Activated CD4-positive, alpha-beta T cell treated with anti-CD3 and anti-CD28 coated beads, Interleukin-2, Interleukin-6, amounts not matched to agents 100 ng/mL and 50 ng/mL, durations not matched to agents 16 hours and 8 hours (primary cell): ENCODE results near the gene LIPC.
A peak's percentile ranks its signal among the peaks of the same experiment; 100 is the strongest.

Source experiments
- DNase-seq: peaks from one replicate; pipeline ENCODE4 v3.0.0-alpha.2; 2020

Gene LIPC

DNA sequence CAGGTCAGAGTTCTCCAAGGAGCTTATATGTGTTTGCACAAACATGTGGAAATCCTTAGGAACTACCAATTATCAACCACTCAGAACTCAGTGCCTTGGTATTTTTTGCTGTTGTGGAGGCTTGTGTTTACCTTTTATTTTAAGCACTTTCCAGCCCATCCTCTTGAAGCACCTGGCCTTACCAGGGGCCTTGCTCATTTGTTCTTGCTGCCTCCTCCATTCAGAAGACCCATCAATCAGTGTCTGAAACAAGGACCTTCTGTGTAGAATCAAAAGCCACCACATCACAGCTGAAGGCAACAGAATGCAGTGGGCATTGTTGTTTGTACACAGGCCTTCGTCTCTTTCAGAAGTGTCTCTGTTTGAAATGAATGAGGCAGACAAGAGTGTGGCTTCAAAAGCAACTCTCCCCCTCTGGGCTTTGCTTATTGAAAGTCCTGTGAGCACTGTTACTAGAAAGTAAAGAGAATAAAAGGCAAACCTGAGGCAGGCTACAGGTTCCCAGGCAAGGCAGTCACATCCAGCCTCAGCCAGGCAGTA is 24.5 kb upstream of the LIPC start:
- DNase-seq = no peak

DNA sequence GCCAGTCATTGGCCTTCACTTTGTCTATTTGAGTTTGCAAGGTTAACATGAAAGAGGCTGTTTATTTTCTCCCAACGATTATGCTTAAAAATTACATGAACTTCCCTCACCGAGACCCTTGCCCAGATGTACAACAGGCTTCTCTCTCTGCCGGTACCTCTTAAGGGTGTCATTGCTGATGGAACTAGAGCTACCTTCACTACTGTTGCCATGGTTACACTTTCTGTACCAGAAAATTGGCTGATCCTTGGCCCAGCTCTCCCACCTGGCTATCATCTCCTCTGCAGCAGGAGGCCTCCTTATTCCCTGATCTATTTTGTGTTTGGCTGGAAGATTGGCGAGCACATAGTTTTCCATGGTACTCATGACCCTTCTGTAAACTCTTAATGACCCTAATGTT is 24.0 kb upstream of the LIPC start:
- no peak for DNase-seq

DNA sequence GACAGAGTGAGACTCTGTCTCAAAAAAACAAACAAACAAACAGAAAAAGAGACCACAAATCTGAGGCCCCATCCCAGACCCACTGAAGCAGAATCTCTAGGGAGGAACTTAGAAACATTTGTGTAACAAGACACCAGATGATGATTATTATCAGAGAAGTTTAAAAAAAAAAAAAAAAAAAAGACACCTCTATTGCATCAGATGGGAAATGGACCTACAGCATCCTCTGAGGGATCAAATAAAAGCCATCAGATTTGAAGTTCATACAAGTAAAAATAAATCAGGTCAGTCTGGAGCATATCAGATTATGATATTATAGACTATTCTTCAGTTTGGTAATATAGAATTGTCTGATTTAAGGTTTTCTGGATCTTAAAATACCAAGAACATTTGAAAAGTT is 21.9 kb upstream of the LIPC start:
- DNase-seq = no peak

DNA sequence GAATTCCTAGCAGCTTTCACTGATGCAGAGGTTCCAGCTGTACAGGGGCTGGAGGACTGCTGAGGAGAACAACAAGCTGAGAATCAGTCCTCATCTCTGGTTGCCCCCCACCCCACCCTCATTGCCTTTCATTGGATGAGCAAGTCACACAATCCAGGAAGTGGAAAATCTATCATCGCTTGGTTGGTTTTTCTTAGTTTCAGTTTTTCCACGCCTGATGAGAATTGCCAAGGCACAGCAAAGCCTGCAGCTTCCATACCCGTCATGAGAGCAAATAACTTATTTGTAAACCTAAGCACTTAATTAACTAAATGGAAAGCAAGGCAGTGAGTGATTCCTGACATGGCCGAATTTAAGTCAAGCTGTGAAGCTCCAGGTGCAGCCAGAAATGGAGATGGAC is 21.4 kb upstream of the LIPC start:
- DNase-seq = peak; percentile 30

DNA sequence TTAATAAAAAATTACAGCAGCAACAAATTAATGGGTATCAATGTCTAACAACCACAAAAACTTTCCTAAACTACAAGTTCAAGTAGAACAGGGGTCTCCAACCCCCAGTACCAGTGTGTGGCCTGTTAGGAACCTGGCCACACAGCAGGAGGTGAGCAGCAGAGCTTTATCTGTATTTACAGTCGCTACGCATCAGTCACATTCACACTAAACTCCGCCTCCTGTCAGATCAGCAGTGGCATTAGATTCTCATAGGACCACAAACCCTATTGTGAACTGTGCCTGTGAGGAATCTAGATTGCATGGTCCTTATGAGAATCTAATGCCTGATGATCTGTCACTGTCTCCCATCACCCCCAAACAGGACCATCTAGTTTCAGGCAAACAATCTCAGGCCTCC is 18.5 kb upstream of the LIPC start:
- no peak for DNase-seq

DNA sequence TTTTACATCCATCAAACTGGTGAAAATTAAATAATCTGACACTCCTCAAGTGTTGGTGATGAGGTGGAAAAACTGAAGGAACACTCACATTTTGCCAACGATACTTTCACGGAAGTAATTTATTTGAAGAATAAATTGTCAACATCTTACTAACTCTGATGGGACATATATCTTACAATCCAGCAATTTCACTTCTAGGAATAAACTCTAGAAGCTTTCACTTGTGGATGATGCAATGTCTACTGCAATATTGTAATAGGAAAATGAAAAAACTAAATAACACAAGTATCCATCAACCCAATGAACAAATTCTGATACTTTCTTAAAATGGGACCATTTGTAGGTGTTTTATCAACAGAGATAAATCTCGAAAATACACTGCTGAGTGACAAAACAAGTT is 16.2 kb upstream of the LIPC start:
- DNase-seq = no peak

DNA sequence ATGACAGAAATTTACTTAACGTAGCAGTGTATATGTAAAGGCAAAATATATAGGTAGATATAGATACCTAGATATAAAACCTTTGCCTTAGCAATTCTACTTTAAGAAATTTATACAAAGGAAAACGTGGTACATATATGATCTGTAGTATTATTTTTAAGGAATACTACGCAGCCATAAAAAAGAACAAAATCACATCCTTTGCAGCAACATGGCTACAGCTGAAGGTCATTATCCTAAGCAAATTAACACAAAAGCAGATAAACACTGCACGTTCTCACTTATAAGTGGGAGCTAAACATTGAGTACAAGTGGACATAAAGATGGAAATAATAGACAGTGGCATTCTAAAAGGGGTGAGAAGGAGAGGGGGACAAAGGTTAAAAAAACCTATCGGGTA is 14.8 kb upstream of the LIPC start:
- DNase-seq = no peak

DNA sequence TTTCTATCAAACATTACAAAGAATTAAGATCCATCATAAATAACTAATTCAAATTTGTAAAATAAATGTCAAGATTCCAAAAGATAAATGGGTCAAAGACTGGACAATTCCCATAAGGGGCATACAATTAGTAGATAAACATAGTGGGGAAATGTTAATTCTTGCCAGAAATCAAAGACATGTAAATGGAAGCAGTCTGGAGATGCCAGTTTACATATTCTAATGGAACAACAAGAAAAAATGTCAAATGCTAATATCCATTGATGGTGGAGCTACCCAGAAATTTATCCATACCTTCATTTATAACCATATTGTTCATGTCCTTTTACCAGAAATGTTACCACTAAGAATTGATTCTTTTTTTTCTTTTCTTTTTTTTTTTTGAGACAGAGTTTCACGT is 13.7 kb upstream of the LIPC start:
- no peak for DNase-seq

DNA sequence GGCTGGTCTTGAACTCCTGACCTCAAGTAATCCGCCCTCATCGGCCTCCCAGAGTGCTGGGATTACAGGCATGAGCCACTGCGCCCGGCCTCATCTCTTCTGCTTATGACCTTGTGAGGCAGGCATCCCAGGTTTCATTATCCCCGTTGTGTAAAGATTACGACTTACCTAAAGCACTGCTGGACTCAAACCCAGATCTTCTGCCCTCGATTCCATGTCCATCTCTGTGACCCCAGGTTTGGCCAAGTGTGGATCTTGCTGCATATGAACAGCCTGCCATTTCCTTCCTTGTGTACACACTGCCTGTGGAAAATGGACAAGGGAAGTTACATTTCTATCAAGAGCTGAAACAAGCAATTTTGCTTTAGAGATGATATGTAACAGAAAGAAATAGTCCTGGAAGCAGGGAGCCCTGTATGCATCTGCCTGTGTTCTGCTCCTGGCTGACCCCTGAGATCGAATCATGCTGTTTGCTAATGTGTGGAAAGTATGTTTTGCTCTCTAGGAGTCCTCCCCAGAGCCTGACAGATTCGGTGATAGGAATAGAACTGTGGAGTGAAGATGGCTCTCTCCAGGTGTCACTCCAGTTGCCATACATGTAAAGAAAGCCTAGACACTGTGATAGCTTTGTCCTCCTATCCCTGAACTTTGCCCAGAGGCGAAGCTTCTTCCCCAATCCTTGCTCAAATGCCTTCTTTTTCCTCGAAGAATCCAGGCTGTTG is 11.8 kb upstream of the LIPC start:
- DNase-seq = no peak

DNA sequence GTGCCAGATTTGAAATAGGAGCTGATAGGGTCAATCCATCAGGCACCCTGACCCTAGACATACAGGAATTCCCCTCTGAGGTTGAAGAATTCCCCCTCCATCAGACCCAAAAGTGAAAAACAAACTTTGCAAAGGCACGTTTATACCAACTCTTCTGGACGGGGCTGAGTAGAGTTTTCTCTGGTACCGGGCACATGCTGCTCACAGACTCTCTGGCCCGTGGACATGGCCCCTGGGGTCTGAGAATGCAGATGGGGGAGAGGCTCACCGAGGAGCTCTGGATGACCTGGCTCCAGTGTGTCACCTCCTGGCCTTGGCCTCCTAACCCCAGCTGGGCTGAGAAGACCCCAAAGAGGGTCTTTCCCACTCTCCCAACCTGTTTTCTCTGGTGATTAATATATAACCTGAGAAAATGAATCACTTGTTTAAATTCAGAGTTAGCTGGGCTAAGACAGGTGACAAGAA is 11.2 kb upstream of the LIPC start:
- DNase-seq = no peak

DNA sequence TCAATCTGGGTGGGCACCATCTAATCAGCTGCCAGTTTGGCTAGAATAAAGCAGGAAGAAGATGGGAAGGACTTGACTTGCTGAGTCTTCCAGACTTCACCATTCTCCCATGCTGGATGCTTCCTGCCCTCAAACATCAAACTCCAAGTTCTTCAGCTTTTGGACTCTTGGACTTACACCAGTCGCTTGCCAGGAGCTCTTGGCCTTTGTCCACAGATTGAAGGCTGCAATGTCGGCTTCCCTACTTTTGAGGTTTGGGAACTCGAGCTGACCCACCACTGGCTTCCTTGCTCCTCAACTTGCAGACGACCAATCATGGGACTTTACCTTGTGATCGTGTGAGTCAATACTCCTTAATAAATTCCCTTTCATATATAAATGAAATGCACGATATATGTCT is 8.6 kb upstream of the LIPC start:
- no peak for DNase-seq

DNA sequence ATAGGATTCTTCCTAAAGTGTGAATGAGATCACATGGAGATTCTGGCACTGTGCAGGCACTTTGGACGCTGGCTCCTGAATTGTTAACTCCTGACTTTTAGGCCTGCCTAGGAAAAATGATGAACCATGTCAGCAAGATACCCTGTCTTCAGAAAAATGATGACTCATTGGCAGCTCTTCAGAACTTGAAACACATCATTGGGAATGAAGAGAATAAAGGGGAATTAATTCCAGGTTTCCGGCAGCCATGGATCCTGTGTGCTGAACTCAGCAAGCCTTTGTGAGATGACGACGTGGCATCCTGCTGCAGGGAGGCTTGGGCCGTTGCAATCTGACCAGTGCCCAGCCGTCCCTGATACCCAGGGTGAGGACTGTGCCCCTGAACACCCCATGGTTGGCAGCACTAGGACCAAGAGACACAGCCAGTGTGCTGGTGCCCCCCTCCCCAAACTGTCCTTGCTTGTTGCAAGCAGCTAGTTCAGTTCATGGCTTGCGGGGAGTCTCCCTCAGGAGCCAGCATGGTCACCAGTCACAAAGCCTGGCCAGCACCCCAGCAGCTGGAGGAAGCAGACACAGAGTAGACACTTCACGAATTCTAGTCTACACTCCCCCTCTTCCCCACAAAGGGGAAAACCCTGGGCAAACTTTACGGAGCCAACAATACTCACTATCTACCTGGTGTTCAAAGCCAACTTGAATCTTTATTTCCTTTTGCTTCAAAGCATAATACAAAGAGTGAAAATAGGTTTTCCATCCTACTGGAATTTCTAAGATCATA is 7.8 kb upstream of the LIPC start:
- no peak for DNase-seq

DNA sequence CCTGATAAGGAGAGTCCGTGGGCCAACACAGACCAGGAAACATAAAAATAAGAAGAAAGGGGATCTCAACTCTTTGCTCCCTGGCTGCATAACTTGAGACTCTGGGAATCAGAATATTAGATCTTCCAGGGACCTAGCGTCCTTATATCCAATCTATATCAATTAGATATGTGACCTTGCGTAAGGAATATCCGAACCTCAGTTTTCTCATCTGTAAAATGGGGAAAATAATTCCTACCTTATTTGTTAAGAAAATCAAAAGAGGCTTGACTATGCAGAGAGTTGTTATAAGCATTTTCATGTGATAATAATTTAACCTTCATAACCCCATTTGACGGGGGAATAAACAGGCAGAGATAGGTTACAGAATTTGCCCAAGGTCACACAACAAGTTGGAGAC is 7.1 kb upstream of the LIPC start:
- no peak for DNase-seq

DNA sequence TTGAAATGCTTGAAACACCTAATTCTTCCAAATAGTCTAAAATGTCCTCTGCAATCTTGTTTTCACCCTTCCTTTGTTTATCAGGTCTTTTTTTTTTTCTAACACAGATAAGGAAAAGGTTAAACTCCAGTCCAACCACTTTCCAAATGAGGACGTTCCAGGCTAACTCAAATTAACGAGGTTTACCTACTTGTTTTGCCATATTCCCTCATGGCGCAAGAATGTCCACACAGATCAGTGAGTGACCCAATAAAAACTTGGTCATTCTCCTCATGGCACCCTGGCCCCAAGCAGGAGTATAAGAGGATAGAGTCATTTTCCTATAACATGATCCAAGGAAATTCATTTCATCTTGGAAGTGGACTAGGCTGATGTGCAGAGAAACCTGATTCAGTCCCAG is 6.6 kb upstream of the LIPC start:
- no peak for DNase-seq

DNA sequence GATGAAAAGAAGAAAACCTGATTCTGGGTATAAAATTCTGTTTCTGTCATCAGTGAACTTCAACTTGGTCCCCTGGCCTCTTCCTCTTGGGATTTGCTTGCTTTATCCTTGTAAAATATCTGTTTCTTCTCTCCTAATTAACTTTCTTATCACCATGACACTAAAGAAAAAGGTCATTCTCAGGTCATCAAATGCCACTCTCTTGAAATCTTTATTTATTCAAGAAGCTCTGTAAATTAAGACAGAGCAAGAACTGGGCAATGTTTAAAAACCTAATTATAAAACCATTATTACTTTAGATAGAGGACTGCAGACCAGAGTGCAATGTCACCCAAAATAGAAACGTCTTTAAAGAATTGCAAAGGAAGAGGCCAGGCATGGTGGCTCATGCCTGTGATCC is 6.0 kb upstream of the LIPC start:
- no peak for DNase-seq

DNA sequence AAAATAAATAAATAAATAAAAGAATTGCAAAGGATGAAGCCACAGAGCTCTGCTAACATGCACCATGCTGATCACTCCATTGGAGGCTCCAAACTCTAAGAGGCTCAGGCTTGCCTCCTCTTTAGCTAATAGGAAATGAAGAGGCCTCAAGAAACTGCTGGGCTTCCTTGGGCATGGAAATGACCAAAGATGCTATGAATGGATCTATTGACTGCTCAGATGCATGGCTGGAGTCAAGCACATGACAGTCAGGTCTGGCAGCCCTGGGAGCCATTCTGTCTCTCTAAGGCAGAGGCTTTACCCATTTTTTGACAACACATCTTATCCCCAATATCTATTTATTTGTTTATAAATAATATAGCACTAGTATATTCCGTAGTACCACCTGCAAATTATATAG is 5.3 kb upstream of the LIPC start:
- no peak for DNase-seq

DNA sequence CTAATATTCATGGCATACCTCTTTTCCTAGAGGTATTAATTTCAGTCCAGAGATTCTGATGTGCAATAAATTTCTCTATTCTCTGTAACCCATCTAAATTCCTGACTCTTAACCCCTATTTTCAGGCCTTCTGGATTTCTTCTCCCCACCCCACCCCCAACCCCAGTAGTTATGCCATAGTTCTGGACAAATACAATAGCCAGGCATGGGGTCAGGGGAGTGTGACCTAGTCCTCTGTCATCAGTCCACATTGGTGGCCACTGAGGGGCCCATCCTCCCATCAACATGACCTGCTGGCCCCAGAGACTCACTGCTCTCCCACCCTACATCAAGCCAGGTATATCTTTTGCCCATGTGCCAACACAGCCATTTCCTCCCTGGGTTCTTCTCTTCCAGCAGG is 3.8 kb upstream of the LIPC start:
- no peak for DNase-seq

DNA sequence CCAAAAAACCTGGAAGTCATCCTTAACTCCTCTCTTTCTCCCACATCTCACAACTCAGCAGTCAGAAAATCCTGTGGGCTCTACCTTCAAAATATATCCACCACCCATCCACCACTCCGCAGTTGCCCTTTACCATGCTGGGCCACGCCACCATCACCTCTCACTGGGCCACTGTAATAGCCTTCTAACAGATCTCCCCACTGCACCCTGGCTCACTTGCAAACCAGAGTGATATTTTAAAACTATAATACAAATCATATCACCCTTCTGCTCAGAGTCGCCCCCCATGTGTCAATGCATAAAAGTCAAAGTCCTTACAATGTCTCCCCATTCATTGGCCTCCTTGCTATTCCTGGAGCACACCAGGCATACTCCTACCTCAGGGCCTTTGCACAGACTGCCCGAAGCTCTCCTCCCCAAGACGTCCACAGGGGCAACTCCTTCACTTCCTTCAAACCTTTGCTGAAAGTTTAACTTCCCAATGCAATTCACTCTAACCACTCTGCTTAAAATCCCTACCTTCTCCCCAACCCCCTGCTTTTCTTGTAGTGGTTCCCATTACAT is 1.5 kb upstream of the LIPC start:
- DNase-seq = no peak

DNA sequence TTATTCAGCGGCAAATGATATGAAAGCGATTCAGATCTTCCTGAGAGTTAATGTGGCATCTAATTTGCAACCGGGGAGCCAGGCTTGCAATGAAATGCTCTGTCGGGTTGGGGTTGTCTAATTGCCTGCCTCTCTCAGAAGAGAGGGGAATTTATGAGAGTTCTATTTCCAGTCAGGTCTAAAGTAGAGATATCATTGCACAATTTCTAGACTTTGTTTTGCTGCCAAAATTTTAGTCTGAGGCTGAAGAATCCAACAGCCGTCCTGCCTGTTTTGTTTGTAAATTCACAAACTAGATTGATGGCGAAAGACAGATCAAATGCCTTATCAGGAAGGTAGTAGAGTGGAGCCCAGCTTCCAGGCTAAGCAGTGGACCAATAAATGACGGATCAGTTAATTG is 610 bp downstream of the LIPC start:
- DNase-seq = no peak

DNA sequence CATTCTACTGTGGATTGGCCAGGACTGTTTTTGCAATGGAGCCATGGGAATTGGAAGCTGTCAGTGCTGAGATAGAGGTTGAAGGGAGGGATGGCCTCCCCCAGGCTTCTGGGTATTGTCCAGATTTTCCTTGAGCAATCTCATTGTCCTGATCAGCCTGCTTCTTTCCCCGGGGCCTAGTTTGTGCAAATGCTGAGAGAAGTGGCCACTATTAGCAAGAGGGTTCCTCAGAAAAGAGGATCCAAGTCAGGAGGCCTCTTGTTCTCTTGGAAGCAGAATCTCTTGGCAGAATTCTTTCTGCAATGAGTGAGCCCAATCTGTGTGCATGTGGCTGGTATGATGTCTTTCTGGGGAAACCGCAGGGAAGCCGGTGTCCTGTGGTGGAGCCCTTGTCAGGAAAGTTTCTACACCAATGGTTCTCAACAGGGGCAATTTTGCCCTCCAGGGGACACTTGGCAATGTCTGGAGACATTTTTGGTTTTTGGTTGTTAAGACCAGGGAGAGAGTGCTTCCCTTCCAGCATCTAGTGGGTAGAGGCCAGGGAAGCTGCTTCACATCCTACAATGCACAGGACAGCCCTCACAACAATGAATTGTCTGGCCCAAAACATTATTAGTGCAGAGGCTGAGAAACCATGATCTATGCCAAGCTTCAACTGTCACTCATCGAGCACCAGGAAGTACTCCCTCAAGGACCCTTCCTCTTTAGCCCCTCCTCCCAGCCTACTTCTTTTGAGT is 2.0 kb downstream of the LIPC start:
- no peak for DNase-seq

DNA sequence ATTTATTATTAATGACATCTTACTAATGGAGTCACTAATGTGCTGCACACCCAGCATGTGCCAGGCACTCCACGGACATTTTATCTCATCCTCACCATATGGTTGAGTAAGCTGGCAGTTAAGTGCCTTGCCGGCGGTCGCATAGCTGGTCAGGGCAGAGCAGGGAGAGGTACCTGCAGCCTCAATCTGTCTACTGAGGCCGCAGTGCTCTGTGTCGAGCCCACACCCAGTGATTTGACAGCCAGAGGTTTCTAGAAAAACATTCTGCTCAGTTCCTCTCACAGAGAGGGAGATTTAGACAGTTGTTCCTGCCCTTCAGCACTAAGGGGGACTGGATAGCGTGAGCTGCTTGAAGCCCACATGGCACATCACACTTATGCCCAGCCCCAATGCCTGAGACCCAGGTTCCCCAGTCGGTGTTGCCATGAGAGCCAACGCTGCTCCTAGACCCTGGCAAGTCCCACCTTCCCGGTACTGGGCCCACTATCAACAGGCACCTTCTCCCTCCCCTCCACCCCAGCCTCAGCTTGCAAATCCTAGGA is 2.6 kb downstream of the LIPC start:
- no peak for DNase-seq

DNA sequence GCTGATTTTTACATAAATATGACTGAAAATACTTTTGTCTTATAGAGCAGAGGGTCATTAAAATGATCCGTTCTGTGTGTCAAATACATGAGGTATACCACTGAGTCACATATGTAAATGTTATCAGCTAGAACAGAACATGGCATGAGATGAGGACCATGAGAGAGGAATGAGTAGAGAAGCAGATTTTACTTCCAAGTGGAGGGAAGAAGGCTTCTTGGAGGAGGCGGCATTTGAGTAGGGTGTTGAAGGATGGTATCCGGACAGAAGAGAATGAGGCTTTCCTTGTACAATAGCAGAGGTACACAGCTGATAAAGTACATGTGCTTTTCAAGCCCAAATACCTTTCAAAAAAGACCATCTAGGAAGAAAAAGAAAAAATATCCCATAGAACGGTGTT is 4.8 kb downstream of the LIPC start:
- no peak for DNase-seq

DNA sequence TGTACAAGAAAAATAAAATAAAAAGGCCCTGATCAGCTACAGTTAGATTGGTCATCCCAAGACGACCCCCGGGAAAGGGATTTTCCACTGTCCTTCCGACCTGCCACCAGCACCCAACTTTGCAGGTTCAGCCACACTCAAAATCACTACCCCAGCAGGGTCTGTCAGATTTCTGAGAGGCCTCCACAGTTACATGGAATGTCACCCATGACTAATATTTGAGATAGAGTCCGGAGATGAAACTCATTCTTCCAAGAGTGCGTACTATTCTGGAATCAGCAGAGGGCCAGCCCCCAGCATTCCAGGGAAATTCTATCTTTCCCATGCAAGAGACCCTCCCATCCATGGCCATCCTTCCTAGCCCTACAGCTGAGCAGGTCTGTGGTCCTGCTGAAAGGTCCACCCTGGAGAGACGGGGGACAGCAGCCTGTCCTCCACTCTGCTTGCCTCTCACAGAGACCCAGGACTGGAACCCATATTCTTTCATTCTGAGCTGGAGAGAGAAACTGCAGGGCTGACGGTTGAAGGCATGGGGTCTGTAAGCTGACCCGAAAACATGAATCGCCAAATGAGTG is 5.8 kb downstream of the LIPC start:
- no peak for DNase-seq
